Measurements from ENCODE around the gene IGFBP3.

Gene IGFBP3

DNA sequence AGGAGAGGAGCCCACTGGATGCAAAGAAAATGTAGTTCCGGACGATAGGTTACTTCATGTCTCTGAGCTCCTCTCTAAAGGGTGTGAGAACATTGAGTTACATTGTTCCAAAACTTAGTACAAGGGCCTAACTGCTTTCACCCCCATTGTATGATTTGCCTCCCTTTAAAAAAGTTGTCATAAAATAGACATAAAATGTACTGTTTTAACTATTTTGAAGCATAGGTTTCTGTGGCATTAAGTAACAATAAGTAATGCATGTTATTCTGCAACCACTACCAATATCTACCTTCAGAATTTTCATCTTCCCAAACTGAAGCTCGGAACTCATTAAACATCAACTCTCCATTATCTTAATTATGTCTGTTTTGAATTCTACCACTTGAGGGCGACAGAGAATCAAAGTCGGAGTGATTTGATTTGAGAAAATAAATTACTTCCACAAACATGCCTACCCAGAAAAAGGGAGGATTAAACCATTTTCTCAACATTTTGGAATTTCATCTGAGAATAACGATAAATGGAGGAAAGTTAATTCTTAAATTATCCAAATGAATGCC, 30.1 kb downstream of the IGFBP3 start:
- peak; percentile 1 for DNase-seq

DNA sequence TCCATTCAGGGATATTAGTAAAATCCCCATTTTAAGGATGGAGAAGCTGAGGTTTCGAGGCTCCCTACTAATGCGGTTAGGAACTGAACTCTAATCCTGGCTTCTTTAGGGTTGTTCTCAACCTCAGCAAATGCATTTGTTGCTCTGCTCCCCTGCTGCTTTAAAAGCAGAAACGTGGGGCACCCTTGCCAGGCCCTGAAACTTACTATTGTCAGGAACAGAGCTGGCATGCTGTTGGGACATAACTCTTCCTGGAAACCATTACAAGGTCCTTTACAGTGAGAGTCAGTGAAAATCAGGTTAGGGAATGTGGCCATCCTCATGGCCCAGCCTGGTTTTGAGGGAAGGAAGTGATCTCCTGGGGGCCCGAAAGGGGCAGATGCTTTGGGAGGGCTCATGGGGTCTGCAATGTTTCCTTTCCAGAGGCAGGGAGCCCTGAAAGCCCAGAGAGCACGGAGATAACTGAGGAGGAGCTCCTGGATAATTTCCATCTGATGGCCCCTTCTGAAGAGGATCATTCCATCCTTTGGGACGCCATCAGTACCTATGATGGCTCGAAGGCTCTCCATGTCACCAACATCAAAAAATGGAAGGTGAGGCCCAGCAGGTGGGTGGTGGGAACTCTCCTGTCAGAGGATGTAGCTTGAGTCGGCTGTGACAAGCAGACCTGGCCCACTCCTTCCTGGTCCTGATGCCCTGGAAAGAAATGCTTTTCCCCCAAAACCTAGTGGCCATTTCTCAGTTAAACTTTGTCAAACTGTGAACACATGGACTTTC, 30.8 kb downstream of the IGFBP3 start:
- no peak for DNase-seq

DNA sequence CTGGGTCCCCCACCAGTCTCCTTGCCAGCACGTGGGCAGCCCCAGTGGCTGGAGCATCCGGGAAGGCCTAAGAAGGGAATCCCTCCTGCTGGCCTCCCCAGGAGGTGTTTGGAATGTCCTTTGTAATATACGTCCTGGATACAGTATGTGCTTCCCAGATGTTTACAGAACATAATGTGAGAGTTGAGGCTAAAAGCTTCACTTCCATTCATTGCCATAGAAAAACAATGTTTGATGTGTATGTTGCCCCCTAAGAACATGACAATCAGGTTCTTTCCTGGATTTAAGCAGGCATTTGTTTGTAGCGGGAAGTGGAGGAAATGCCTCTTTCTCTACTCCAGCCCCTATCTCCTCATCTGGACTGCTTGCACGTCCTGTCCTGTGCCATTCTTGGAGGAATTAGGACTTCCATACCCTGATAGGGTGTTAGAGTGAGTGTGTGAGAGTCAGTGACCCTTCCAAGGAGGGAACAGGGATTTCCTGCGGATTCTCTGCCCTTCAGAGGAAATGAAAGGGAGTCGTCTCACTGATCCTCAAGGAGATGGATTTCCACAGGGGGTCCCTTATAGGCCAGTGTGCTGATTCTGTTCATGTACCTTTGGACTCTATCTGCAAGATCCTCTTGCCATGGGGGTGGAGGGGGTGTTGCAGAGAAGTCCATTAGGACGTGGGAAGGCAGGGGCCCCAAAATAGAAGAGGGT, 31.6 kb downstream of the IGFBP3 start:
- DNase-seq, result no peak

DNA sequence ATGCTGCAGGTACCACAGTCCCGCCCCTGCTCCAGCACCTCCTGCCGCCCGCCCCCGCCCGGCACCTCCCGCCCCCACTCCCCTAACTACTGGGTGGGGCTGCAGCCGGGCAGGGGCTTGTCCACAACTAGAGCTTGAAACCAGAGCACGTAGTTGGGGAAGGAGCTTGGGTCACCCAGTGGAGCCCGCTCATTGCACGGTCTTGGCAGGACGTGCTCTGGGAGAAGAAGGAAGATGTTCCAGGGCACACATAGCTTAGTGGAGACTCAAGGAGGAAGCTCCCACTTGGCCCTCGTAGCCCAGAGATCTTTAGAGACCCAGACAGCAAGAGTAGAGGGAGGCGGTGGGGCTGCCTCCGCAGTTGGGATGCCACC, 32.1 kb downstream of the IGFBP3 start:
- no peak for DNase-seq

DNA sequence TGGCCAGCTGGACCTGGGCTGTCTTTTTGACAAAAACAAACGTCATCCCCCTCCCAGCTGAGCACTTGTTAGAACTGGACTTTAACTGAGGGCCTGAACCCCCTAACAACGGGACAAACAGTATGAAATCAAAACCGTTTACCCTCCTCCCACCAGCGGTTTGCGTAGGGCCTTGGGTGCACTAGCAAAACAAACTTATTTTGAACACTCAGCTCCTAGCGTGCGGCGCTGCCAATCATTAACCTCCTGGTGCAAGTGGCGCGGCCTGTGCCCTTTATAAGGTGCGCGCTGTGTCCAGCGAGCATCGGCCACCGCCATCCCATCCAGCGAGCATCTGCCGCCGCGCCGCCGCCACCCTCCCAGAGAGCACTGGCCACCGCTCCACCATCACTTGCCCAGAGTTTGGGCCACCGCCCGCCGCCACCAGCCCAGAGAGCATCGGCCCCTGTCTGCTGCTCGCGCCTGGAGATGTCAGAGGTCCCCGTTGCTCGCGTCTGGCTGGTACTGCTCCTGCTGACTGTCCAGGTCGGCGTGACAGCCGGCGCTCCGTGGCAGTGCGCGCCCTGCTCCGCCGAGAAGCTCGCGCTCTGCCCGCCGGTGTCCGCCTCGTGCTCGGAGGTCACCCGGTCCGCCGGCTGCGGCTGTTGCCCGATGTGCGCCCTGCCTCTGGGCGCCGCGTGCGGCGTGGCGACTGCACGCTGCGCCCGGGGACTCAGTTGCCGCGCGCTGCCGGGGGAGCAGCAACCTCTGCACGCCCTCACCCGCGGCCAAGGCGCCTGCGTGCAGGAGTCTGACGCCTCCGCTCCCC, 32.7 kb downstream of the IGFBP3 start, which contains the start of gene IGFBP1:
IGFBP1 (plus strand) TSS at position 304 of the 808 bp plus-strand sequence; CDS start at position 469, 165 bp downstream.
- DNase-seq, result no peak

DNA sequence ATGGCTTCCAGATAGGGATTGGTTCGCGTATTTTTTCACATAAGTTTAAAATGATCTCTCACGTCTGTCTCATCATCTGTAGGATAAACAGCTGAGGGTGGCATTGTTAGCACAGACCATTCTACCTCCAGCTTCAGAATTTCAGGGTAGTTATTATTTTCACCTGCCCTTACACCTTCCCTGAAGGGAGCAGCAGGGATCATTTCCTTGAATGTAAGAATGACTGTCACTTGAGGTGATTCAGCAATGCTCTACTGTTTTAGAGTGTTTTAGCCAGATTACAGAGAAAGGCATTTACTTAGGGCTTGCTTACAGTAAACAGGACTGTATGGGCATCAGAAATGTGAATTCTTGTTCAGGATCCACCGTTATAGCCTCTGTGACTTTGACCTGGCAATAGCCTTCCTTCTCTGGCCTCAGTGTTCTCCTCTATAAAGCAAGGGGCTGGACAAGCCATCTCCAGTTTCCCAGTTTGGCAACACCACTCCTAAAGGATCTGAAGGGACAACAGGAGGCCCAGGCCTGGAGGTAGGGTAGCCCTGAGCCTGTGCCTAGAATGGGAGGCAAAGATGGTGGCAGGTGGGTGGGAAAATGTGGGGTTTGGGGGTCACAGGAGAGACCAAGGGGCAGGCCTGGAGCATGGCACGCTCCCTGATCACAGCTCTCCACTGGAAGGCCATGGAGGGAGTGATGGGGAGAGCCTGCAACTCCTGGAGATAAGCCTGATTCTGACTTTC, 34.0 kb downstream of the IGFBP3 start:
- no peak for DNase-seq

DNA sequence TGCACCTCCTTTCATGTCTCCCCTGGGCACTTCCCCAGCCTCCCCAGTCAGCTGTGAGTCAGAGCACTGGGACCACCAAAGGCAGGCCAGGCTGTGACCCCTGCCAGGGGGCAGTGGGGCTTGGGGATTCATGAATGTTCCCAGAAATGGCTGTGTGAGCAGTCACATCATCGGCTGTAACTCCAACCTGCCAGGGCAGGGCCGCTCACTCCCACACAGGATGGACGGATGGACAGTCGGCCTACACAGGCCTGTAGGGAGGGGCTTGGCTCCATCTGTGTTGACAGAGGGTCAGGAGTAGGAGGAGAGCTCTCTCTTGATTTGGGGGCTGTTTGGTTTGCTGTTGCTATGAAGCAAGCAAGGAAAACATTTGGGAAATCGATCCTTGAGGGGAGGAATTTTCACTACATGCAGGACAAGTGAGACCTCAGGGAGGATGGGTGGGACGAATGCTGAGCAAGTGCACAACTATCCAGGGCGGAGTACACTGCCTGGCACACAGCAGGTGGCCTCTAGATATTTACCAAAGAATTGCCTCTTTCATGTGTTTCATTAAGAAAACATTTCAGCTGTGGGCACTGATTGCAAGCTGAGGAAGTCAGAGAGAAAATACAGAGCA, 35.7 kb downstream of the IGFBP3 start:
- DNase-seq, result no peak

DNA sequence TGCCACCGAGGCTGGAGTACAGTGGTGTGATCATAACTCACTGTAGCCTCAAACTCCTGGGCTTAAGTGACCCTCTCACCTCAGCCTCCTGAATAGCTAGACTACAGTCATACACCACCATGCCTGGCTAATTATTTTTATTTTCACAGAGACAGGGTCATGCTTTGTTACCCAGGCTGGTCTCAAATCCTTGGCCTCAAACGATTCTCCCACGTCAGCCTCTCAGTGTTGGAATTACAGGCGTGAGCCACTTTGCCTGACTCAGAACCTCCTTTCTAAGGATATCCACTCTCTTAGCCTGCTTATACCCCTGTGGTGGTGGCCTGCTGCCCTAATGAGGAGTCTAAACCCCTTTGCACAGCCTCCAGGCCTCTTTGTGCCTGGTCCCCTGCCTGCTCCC, 36.9 kb downstream of the IGFBP3 start:
- no peak for DNase-seq

DNA sequence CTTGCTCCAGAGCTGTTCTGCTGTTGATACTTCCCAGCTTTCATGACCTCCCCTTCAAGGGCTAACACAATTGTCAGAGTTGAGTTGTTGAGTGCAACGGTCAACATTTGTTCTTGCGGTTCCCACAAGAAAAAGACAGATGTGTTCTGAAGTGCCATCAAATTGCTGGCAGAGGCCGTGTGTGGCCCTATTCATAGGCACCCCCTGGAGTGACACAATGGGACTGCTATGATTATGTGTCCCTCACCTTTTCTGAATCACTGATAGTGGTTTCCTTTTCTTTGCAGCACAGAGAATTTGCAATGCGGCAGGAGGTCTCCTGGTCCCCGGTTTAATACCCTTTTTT, 38.6 kb downstream of the IGFBP3 start:
- peak; percentile 6 for DNase-seq

DNA sequence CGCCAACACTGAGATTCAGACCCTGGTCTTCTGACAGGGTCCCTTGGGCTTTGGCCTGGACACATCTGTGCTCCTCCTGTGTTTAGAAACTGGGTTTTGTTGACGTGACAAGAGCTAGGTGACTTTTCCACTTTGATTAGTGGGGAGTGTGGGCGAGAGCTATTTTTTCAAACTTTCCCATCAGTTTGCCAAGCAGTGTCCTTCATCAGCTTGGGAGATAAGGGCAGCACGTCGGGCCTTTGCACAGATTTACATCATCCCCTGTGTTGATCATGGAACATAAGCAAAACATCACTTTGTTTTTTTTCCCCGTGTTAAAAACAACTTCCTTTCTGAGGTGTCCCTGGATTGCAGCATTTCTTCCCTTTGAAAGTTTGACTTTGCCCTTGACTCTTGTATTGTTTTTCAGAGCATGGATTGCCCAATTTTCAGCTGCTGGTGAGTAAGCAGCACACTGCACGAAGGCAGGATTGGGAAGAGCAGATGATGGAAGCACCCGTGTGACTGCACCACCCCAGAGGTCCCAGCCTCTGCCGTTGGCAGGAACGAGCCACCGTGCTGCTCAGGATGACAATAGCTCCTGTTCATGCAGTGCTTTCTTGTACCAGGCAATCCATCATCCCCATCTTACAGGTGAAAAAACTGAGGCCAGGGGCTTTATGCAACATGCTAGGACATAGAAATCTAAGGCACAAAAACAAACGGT, 39.2 kb downstream of the IGFBP3 start:
- no peak for DNase-seq

DNA sequence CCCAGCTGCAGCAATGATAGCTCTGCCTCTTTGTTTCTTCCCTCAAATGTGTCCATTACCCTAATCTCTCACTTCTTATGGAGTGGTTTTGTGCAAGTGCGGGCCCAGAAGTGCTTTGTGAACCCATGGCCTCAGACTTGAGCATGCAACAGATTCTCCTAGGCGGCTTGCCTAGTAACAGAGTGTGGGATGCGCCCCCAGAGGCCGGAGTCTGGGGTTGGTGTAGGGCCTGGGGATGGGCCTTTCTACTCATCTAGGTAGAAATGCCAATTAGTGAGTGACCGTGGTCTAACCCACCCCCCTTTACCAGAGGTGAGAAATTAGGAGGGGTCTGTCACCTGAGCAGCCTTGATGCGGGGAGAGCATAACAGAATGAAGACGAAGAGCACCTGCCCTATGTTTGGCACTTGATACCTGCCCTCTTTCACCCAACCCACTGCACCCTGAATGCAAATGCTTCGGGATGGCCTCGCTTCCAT, 39.8 kb downstream of the IGFBP3 start:
- DNase-seq, result no peak

DNA sequence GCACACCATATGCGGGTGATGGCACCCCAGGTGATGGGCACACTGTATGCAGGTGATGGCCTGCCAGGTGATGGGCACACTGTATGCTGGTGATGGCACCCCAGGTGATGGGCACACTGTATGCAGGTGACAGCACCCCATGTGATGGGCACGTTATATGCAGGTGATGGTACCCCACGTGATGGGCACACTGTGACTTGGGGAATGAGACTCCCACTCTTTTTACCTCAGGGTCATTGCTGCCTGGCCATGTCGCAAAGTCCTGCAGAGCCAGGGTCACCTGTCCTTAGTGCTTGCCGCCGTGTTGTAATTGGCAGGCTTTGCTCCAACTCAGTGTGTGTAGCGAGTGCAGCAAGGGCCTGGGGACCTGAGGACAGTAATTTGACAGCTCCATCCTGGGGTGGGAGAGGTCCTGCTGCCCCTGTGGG, 40.6 kb downstream of the IGFBP3 start:
- no peak for DNase-seq

DNA sequence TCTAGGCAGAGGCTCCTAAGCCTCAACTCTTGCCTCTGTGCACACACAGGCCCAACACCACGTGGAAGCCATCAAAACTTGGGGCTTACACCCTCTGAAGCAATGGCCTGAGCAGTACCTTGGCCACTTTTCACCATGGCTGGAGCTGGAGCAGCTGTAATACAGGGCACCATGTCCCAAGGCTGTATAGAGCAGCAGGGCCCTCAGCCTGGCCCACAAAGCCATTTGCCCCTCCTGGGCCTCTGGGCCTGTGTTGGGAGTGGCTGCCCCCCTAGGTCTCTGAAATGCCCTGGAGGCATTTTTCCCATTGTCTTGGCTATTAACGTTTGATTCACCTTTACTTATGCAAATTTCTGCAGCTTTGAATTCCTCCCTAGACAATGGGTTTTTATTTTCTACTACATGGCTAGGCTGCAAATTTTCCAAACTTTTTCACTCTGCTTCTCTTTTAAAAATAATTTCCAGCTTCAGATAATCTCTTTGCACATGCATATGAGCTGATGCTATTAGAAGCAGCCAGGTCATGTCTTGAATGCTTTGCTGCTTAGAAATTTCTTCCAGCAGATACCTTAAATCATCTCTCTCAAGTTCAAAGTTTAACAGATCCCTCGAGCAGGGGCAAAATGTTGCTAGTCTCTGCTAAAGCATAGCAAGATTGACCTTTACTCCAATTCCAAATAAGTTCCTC, 42.5 kb downstream of the IGFBP3 start:
- DNase-seq, result no peak

DNA sequence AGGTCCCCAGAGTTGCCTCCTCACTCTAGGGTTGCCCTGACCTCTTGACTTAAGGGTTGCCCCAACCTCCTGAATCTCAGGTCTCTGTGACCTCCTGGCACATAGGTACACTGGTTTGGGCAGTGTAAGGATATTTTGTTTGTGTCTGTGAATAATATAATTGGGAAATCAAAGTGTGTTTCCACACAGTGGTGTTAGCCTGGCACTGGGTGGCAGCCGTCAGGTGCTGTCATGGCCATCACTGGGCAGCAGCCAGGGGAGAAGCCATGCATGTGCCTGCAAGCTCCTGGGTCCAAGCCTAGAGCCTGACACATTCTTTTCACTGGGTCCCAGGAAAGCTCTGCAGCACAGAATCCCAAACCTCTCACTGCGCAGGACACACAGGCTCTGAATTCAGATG, 44.6 kb downstream of the IGFBP3 start:
- DNase-seq, result no peak

DNA sequence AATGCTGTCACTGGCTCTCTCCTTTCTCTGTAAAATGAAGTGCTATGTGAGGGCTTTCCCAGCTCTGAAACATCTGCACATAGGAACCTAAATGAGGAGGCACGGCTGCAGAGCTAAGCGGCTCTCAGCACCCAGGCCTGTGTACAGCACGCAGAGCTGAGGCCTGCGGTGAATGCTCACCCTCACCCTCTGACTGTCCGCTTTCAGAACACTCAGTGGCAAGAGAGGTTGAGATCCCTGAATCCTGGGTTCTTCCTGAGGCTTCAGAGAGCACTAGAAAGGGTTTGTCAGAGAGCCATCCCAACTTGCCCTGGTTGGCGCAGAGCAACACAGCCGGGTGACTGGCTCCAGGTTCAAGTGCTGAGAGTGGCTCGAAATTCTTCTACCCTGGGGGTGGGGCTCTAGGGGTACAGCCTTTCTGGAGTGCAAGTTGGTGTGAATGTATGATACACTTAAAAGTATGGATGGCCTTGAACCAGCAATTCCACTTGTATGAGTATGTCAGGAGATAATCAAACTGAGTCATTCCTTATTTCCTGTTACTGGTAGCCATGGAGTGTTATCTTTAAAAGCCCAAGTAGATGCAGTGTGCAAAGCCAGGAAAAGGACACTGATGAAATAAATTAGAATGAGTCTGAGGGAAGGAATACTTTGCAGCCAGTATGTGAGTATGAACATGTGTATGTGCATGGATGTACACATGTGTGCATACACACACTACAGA, 46.5 kb downstream of the IGFBP3 start:
- DNase-seq, result no peak

DNA sequence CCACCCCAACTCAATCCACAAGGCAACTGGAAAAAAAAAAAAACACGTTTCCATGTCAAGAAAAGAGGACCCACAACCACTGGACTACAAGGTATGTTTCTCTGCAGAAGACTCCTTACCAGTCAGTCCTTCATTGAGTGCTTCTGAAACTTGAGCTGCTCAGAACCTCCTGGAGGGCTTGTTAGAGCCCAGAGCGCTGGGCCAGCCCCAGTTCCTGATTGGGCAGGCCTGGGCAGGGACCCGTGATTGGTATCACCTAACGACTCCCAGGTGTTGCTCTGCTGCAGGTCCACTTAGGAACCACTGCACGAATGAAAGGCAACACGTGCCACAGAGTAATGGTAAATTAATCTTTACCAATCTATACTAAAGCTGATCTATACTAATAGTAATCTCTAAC, 47.7 kb downstream of the IGFBP3 start:
- no peak for DNase-seq

DNA sequence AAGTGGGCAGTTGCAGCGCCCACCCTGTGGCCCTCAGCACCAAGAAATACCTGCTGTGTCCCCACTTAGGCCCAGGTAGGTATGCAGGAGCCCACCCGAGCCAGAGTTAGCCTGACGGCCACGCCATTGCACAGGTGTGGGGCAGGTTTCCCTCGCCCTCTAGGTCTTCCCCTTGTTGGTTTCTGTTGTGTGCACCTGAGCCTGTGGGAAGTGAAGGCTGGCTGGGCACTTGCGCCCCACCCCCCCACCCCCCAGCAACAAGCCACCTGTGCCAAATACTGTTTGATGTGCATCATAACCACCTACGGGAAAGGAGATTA, 48.1 kb downstream of the IGFBP3 start, which contains the start of gene CCDC201:
CCDC201 (minus strand) TSS at position 48 of the 320 bp plus-strand sequence. CDS start 75 bp downstream, outside the sequence.
- DNase-seq, result no peak

DNA sequence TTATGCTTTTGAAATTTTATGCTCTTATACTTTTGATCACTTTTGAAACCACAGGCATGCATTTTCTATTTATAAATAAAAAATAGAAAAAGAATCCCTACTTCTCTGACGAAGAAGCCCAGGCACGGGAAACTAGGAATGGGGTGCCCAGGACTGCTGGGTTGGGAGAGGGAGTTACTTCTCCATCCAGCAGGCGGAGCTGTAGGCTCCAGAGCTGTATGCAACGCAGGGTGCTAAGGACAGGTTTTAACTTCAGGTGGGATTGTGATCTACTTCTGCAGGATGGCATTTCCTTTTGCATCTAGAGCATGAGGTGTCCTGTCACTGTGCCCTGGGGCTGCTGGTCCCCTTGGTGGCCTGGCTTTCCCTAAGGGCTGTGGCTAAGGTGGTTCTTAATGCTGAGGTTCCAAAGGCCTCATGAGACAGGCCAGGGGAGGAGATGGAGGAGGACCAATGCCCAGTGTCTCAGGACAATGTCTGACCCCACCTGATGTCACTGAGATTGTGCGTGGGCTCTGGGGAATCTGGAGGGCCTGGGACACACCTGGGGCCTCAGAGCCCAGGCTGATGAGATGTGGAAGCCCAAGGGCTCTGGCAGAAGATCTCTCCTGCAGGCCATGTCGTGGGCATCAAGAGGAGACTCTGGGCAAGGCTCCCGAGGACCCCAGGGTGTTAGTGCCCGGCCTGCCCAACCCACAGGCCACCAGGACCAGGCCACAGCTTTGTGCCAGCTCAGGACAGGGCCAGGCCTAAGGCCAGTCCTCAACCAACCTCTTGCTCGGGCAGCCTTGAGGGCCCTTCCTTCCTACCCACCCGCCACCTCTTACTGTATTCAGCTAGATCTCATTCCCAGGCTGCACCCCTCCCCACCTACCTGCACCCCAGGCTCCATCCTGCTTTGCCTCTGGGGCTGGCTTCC, 48.7 kb downstream of the IGFBP3 start:
- no peak for DNase-seq

DNA sequence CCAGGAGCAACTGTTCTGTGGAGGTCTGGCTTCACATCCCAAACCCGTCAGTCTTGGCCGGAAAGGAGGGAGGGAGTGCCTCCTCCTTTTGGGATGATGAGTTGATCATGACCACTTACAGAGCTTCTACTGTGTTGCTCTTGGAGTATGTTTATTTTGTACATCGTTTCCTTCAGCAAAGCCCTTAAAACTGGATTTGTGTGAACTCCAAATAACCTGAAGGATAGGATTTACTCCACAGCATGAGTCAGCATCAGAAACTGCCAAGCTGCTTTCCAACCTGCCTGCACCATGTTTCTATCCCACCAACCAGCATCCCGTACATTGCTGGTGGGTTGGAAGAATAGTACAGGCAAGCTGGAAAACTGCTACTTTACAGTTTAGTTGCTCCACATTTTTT, 51.6 kb downstream of the IGFBP3 start:
- DNase-seq, result no peak

Measured in NCI-H510A treated with DMSO at 0.1 percent for 48 hours (cell line).